H1 (cell line): ENCODE results near the gene AHDC1. TPM values are rescaled to one million over a fixed set of nuclear protein-coding genes. Genes with fewer than 3 reads are reported as not detected.

Experiments
- ATF3 ChIP-seq: IDR thresholded peaks from 2 replicates; pipeline ENCODE4 v1.6.1; 2011; ENCODE audit warnings: low read depth, mild to moderate bottlenecking, low read length; ENCODE audit not compliant: insufficient read depth
- BCL11A ChIP-seq, 2 experiments: IDR thresholded peaks; one replicate each; pipeline ENCODE4 v1.6.1; 2011; ENCODE audit warnings: low read depth in 2 of 2, low read length in 2 of 2, mild to moderate bottlenecking in 2 of 2
- CHD7 ChIP-seq: fragments of 300-600 bp; sonication (generic); IDR thresholded peaks from 2 replicates; pipeline ENCODE4 v1.7.1; 2012; ENCODE audit warnings: low read length, moderate library complexity, mild to moderate bottlenecking, inconsistent platforms; ENCODE audit not compliant: insufficient replicate concordance
- EZH2 ChIP-seq: fragments of 200-600 bp; sonication (generic); IDR thresholded peaks from 2 replicates; pipeline ENCODE4 v1.7.1; 2012; ENCODE audit warnings: low read depth, mild to moderate bottlenecking, moderate library complexity, low read length, inconsistent platforms; ENCODE audit not compliant: severe bottlenecking
- HDAC6 ChIP-seq: IDR thresholded peaks from one replicate; pipeline ENCODE4 v1.7.1; 2012; ENCODE audit warnings: low read depth, mild to moderate bottlenecking, inconsistent platforms, low read length, moderate library complexity
- JUN ChIP-seq: IDR thresholded peaks from 2 replicates; pipeline ENCODE4 v1.6.1; 2011; ENCODE audit warnings: low read depth, mild to moderate bottlenecking, improper control_type of control experiment, low read length
- MAFK ChIP-seq: IDR thresholded peaks from 2 replicates; pipeline ENCODE4 v1.6.1; 2012; ENCODE audit warnings: low read depth, mild to moderate bottlenecking, improper control_type of control experiment, low read length
- NANOG ChIP-seq: IDR thresholded peaks from 2 replicates; pipeline ENCODE4 v1.6.1; 2011; ENCODE audit warnings: low read length, low read depth, mild to moderate bottlenecking, inconsistent platforms; ENCODE audit not compliant: insufficient read depth, poor library complexity, severe bottlenecking
- SIRT6 ChIP-seq: IDR thresholded peaks from one replicate; pipeline ENCODE4 v1.7.1; 2012; ENCODE audit warnings: low read length, inconsistent platforms
- TBP ChIP-seq: IDR thresholded peaks from 2 replicates; pipeline ENCODE4 v1.6.1; 2011; ENCODE audit warnings: low read depth, low read length, improper control_type of control experiment
- YY1 ChIP-seq: IDR thresholded peaks from 2 replicates; pipeline ENCODE4 v1.6.1; 2011; ENCODE audit warnings: low read depth, mild to moderate bottlenecking, low read length
- polyA plus RNA-seq, 7 experiments: library from polyadenylated mRNA; depleted of rRNA in 3 of 7; stranded (reverse) in 5 of 7; unstranded in 2 of 7; fragments of >200 nt in 5 of 7; fragments of 200-250 nt in 2 of 7; gene quantifications; 1 replicate in 5 of 7; 2 replicates in 1 of 7; 4 replicates in 1 of 7; pipeline versions ENCODE4 v1.2.1 to v1.2.3, GENCODE V29; 2011 to 2013; ENCODE audit warnings: missing spikeins in 2 of 7, mixed read lengths in 2 of 7
- total RNA-seq: library from RNA; stranded (reverse); fragmentation: NEBNext Ultra II Directional; extraction: Animal tissue kit (Norgen Biotek cat#: 25700); gene quantifications from 2 replicates; pipeline ENCODE4 v1.2.1, GENCODE V29; 2021

The AHDC1 gene
- total and polyA plus RNA-seq, 2 of the 8 experiments (the other 6 are each of a cell fraction or from before 2014, with no cell fraction given) = 4.4 to 35.1 TPM

- TF ChIP-seq CHD7 (no peak), NANOG (no peak), ATF3 (no peak), HDAC6 (no peak), TBP (no peak), EZH2 (no peak), SIRT6 (no peak), JUN (no peak), MAFK (no peak), YY1 (no peak), BCL11A (IDR thresholded peaks at IDR 0.05; ENCODE audit: low read depth in 2 of 2, low read length in 2 of 2) (no peak)
Measured at GRCh38 chr1:27630859-27631491, 27.0 kb upstream of the AHDC1 start (continued).
